ENCODE measurements around the gene ASF1A. TPM values are rescaled to one million over a fixed set of nuclear protein-coding genes. Genes with fewer than 3 reads are reported as not detected.

The ASF1A gene
- total RNA-seq, 4 donors from 2014 or later = 5.5 to 14.0 (median 8.0) TPM

- DNase-seq = no peak
- no peaks in the 10 kb centered on the region for H3K9me3 ChIP-seq
- H3K27me3 ChIP-seq = no peaks in the 10 kb centered on the region
- no peak overlapping the region for H3K27ac ChIP-seq
- H3K4me1 ChIP-seq = no peaks in the 10 kb centered on the region
- peaks cover 0 to 84% (median 0%) of the 10 kb centered on the region in 3 donors for H3K36me3 ChIP-seq
- no peak for TF ChIP-seq POLR2A (IDR thresholded peaks at IDR 0.05)
- H3K4me3 ChIP-seq = no peak overlapping the region
These were observed 19.2 kb downstream of the ASF1A start for GRCh38 chr6:118913161-118913560.

- H3K4me3 ChIP-seq = no peak overlapping the region
- no peaks in the 10 kb centered on the region for H3K9me3 ChIP-seq
- H3K27ac ChIP-seq = no peak overlapping the region
- no peaks in the 10 kb centered on the region for H3K4me1 ChIP-seq
- no peaks in the 10 kb centered on the region for H3K27me3 ChIP-seq
- TF ChIP-seq CTCF (IDR thresholded peaks at IDR 0.05) (no peak), POLR2A (IDR thresholded peaks at IDR 0.05) (no peak)
- H3K36me3 ChIP-seq = peaks cover 0 to 77% (median 0%) of the 10 kb centered on the region in 3 donors
- no peak for DNase-seq
These were observed 20.6 kb downstream of the ASF1A start for GRCh38 chr6:118914598-118914997.

GRCh38 chr6:118917546-118918328 lies 23.8 kb downstream of the ASF1A start:
- Histone ChIP-seq H3K4me1 (no peaks in the 10 kb centered on the region), H3K27me3 (no peaks in the 10 kb centered on the region), H3K36me3 (peaks cover 0 to 76% (median 0%) of the 10 kb centered on the region in 3 donors), H3K27ac (no peak overlapping the region), H3K9me3 (no peaks in the 10 kb centered on the region), H3K4me3 (no peak overlapping the region)
- no peak for DNase-seq
- TF ChIP-seq POLR2A (IDR thresholded peaks at IDR 0.05) (no peak), CTCF (IDR thresholded peaks at IDR 0.05) (no peak)

- TF ChIP-seq CTCF (IDR thresholded peaks at IDR 0.05) = no peak
- no peak for TF ChIP-seq POLR2A (IDR thresholded peaks at IDR 0.05)
- H3K9me3 ChIP-seq = no peaks in the 10 kb centered on the region
- no peak for DNase-seq
- H3K4me3 ChIP-seq = no peak overlapping the region
- H3K36me3 ChIP-seq = peaks cover 0 to 76% (median 0%) of the 10 kb centered on the region in 3 donors
- no peaks in the 10 kb centered on the region for H3K27me3 ChIP-seq
- no peak overlapping the region for H3K27ac ChIP-seq
- no peaks in the 10 kb centered on the region for H3K4me1 ChIP-seq
These were observed 24.4 kb downstream of the ASF1A start for GRCh38 chr6:118918329-118918725.

- Histone ChIP-seq H3K36me3 (peaks cover 0 to 66% (median 0%) of the 10 kb centered on the region in 3 donors), H3K4me3 (no peak overlapping the region), H3K27ac (no peak overlapping the region), H3K4me1 (no peaks in the 10 kb centered on the region), H3K27me3 (no peaks in the 10 kb centered on the region), H3K9me3 (no peaks in the 10 kb centered on the region)
- DNase-seq = no peak
- TF ChIP-seq CTCF (IDR thresholded peaks at IDR 0.05) (no peak), POLR2A (IDR thresholded peaks at IDR 0.05) (no peak)
These were observed 27.1 kb downstream of the ASF1A start for GRCh38 chr6:118921084-118921483.

GRCh38 chr6:118923035-118923434 lies 29.1 kb downstream of the ASF1A start:
- H3K36me3 ChIP-seq = peaks cover 0 to 63% (median 0%) of the 10 kb centered on the region in 3 donors
- H3K27ac ChIP-seq = no peak overlapping the region
- H3K4me3 ChIP-seq = no peak overlapping the region
- no peaks in the 10 kb centered on the region for H3K27me3 ChIP-seq
- DNase-seq = no peak
- H3K9me3 ChIP-seq = no peaks in the 10 kb centered on the region
- no peak for TF ChIP-seq POLR2A (IDR thresholded peaks at IDR 0.05)
- no peak for TF ChIP-seq CTCF (IDR thresholded peaks at IDR 0.05)
- no peaks in the 10 kb centered on the region for H3K4me1 ChIP-seq

All from Peyer's patch (tissue), 4 donors.